Measurements from ENCODE around the gene TTC29. TPM values are rescaled to one million over a fixed set of nuclear protein-coding genes. Genes with fewer than 3 reads are reported as not detected.
"Not testable (repeated sequence)": the region's sequence is repeated elsewhere in the genome, so short reads cannot be mapped to it uniquely, and the experiment has no call there.

TTC29 gene
- total RNA-seq, 1 donor from 2014 or later = not detected

- Mint-ChIP-seq H3K4me1 (ENCODE audit: low read depth) (no peaks in the 10 kb centered on the region), H3K9me3 (no peaks in the 10 kb centered on the region), H3K27me3 (ENCODE audit: insufficient read depth) (no peaks in the 10 kb centered on the region), H3K4me3 (no peak overlapping the region), H3K27ac (no peak overlapping the region), H3K36me3 (ENCODE audit: low read depth) (no peaks in the 10 kb centered on the region)
- intact Hi-C loops (cut with micrococcal nuclease) = no loop called here
- DNase-seq (ENCODE audit: low spot score) = no peak
These were observed 169.0 kb downstream of the TTC29 start for GRCh38 chr4:146776691-146777090.

GRCh38 chr4:146763560-146763959 lies 182.1 kb downstream of the TTC29 start:
- Mint-ChIP-seq H3K27ac (no peak overlapping the region), H3K4me1 (ENCODE audit: low read depth) (no peaks in the 10 kb centered on the region), H3K27me3 (ENCODE audit: insufficient read depth) (no peaks in the 10 kb centered on the region), H3K36me3 (ENCODE audit: low read depth) (no peaks in the 10 kb centered on the region), H3K4me3 (no peak overlapping the region), H3K9me3 (no peaks in the 10 kb centered on the region)
- no peak for DNase-seq (ENCODE audit: low spot score)
- intact Hi-C loops (cut with micrococcal nuclease) = no loop called here

- H3K36me3 Mint-ChIP-seq (ENCODE audit: low read depth) = no peaks in the 10 kb centered on the region
- no peaks in the 10 kb centered on the region for H3K4me1 Mint-ChIP-seq (ENCODE audit: low read depth)
- no peak for DNase-seq (ENCODE audit: low spot score)
- H3K27me3 Mint-ChIP-seq (ENCODE audit: insufficient read depth) = no peaks in the 10 kb centered on the region
- intact Hi-C loops (cut with micrococcal nuclease) = no loop called here
- H3K4me3 Mint-ChIP-seq = no peak overlapping the region
- no peaks in the 10 kb centered on the region for H3K9me3 Mint-ChIP-seq
- no peak overlapping the region for H3K27ac Mint-ChIP-seq
These were observed 183.6 kb downstream of the TTC29 start for GRCh38 chr4:146762016-146762415.

- intact Hi-C loops (cut with micrococcal nuclease) = no loop called here
- no peak overlapping the region for H3K4me3 Mint-ChIP-seq
- DNase-seq (ENCODE audit: low spot score) = no peak
- H3K9me3 Mint-ChIP-seq = no peaks in the 10 kb centered on the region
- peaks cover 2% of the 10 kb centered on the region for H3K27me3 Mint-ChIP-seq (ENCODE audit: insufficient read depth)
- no peaks in the 10 kb centered on the region for H3K4me1 Mint-ChIP-seq (ENCODE audit: low read depth)
- H3K27ac Mint-ChIP-seq = no peak overlapping the region
- no peaks in the 10 kb centered on the region for H3K36me3 Mint-ChIP-seq (ENCODE audit: low read depth)
These were observed 203.2 kb downstream of the TTC29 start for GRCh38 chr4:146742416-146742815.

- intact Hi-C loops (cut with micrococcal nuclease) = no loop called here
- no peaks in the 10 kb centered on the region for H3K4me1 Mint-ChIP-seq (ENCODE audit: low read depth)
- no peaks in the 10 kb centered on the region for H3K9me3 Mint-ChIP-seq
- no peak overlapping the region for H3K4me3 Mint-ChIP-seq
- H3K36me3 Mint-ChIP-seq (ENCODE audit: low read depth) = no peaks in the 10 kb centered on the region
- DNase-seq (ENCODE audit: low spot score) = no peak
- no peak overlapping the region for H3K27ac Mint-ChIP-seq
- peaks cover 2% of the 10 kb centered on the region for H3K27me3 Mint-ChIP-seq (ENCODE audit: insufficient read depth)
These were observed 206.5 kb downstream of the TTC29 start for GRCh38 chr4:146739182-146739581.

GRCh38 chr4:146723519-146723918 lies 222.1 kb downstream of the TTC29 start:
- DNase-seq (ENCODE audit: low spot score); intact Hi-C loops (cut with micrococcal nuclease); H3K36me3 Mint-ChIP-seq (ENCODE audit: low read depth); H3K4me3 Mint-ChIP-seq; H3K27me3 Mint-ChIP-seq (ENCODE audit: insufficient read depth); H3K27ac Mint-ChIP-seq; H3K4me1 Mint-ChIP-seq (ENCODE audit: low read depth); H3K9me3 Mint-ChIP-seq: not testable (repeated sequence)

- Mint-ChIP-seq H3K9me3 (no peaks in the 10 kb centered on the region), H3K4me1 (ENCODE audit: low read depth) (no peaks in the 10 kb centered on the region), H3K36me3 (ENCODE audit: low read depth) (no peaks in the 10 kb centered on the region), H3K27ac (no peak overlapping the region), H3K4me3 (no peak overlapping the region), H3K27me3 (ENCODE audit: insufficient read depth) (no peaks in the 10 kb centered on the region)
- intact Hi-C loops (cut with micrococcal nuclease) = no loop called here
- DNase-seq (ENCODE audit: low spot score) = no peak
These were observed 235.7 kb downstream of the TTC29 start for GRCh38 chr4:146709956-146710355.

GRCh38 chr4:146699910-146700309 lies 245.8 kb downstream of the TTC29 start:
- Mint-ChIP-seq H3K4me1 (ENCODE audit: low read depth) (no peaks in the 10 kb centered on the region), H3K27ac (no peak overlapping the region), H3K9me3 (no peaks in the 10 kb centered on the region), H3K36me3 (ENCODE audit: low read depth) (no peaks in the 10 kb centered on the region), H3K27me3 (ENCODE audit: insufficient read depth) (no peaks in the 10 kb centered on the region), H3K4me3 (no peak overlapping the region)
- intact Hi-C loops (cut with micrococcal nuclease) = no loop called here
- no peak for DNase-seq (ENCODE audit: low spot score)

- no peak for DNase-seq (ENCODE audit: low spot score)
- intact Hi-C loops (cut with micrococcal nuclease) = no loop called here
- H3K9me3 Mint-ChIP-seq = no peaks in the 10 kb centered on the region
- no peaks in the 10 kb centered on the region for H3K36me3 Mint-ChIP-seq (ENCODE audit: low read depth)
- H3K4me1 Mint-ChIP-seq (ENCODE audit: low read depth) = no peaks in the 10 kb centered on the region
- H3K4me3 Mint-ChIP-seq = no peak overlapping the region
- H3K27ac Mint-ChIP-seq = no peak overlapping the region
- no peaks in the 10 kb centered on the region for H3K27me3 Mint-ChIP-seq (ENCODE audit: insufficient read depth)
These were observed 270.7 kb downstream of the TTC29 start for GRCh38 chr4:146674829-146675570.

- H3K4me3 Mint-ChIP-seq; H3K27me3 Mint-ChIP-seq (ENCODE audit: insufficient read depth); H3K4me1 Mint-ChIP-seq (ENCODE audit: low read depth); H3K27ac Mint-ChIP-seq; H3K9me3 Mint-ChIP-seq; H3K36me3 Mint-ChIP-seq (ENCODE audit: low read depth); intact Hi-C loops (cut with micrococcal nuclease); DNase-seq (ENCODE audit: low spot score): not testable (repeated sequence)
These were observed 281.7 kb downstream of the TTC29 start for GRCh38 chr4:146663968-146664311.

- intact Hi-C loops (cut with micrococcal nuclease) = no loop called here
- no peaks in the 10 kb centered on the region for H3K9me3 Mint-ChIP-seq
- no peaks in the 10 kb centered on the region for H3K36me3 Mint-ChIP-seq (ENCODE audit: low read depth)
- DNase-seq (ENCODE audit: low spot score) = no peak
- H3K4me1 Mint-ChIP-seq (ENCODE audit: low read depth) = no peaks in the 10 kb centered on the region
- H3K4me3 Mint-ChIP-seq = no peak overlapping the region
- H3K27me3 Mint-ChIP-seq (ENCODE audit: insufficient read depth) = peaks cover 9% of the 10 kb centered on the region
- H3K27ac Mint-ChIP-seq = no peak overlapping the region
These were observed 284.3 kb downstream of the TTC29 start for GRCh38 chr4:146661367-146661766.
